Fibroblast of mammary gland (primary cell): ENCODE results near the gene ADAMTSL3.

Source experiments
- DNase-seq: peaks from one replicate; pipeline ENCODE4 v3.0.0-alpha.2; 2010; ENCODE audit warnings: low read depth
- H3K4me3 ChIP-seq: 2 replicates; pipeline ENCODE4 v1.5.1; 2011; ENCODE audit warnings: low read depth, mild to moderate bottlenecking, low read length, moderate library complexity; ENCODE audit not compliant: control insufficient read depth
- CTCF ChIP-seq: conservative IDR thresholded peaks from 2 replicates; pipeline ENCODE4 v1.5.1; 2011; ENCODE audit warnings: low read depth, low read length, inconsistent platforms; ENCODE audit not compliant: control insufficient read depth, insufficient read depth

Gene ADAMTSL3

GRCh38 chr15:83720468-83720867 is 66.5 kb downstream of the ADAMTSL3 start:
- H3K4me3 ChIP-seq = no peak overlapping the region
- no peak for TF ChIP-seq CTCF
- no peak for DNase-seq

GRCh38 chr15:83721031-83721430 is 67.1 kb downstream of the ADAMTSL3 start:
- H3K4me3 ChIP-seq = no peak overlapping the region
- DNase-seq = no peak
- TF ChIP-seq CTCF = no peak

GRCh38 chr15:83721981-83722380 is 68.1 kb downstream of the ADAMTSL3 start:
- no peak for TF ChIP-seq CTCF
- no peak for DNase-seq
- H3K4me3 ChIP-seq = no peak overlapping the region

GRCh38 chr15:83723216-83723615 is 69.3 kb downstream of the ADAMTSL3 start:
- no peak for TF ChIP-seq CTCF
- DNase-seq = no peak
- no peak overlapping the region for H3K4me3 ChIP-seq

DNA sequence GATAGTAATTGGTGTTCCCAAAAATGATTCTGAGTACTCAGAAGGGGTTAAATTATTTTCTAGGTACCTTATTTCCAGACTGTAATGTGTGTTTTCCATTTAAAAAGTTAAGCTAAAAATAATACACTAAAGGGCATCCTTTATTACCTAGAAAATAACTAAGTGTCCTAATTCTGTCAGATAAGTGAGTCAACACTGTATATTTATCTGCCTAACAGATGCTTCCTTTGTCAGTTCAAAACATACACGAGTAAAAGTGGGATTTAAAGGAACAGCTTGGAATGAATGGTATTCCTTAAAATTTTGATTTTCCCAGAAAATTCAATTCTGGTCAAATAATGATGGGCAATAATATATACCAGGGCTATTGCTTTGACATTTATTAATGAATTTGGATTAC is 78.3 kb downstream of the ADAMTSL3 start:
- no peak for TF ChIP-seq CTCF
- no peak overlapping the region for H3K4me3 ChIP-seq
- no peak for DNase-seq

DNA sequence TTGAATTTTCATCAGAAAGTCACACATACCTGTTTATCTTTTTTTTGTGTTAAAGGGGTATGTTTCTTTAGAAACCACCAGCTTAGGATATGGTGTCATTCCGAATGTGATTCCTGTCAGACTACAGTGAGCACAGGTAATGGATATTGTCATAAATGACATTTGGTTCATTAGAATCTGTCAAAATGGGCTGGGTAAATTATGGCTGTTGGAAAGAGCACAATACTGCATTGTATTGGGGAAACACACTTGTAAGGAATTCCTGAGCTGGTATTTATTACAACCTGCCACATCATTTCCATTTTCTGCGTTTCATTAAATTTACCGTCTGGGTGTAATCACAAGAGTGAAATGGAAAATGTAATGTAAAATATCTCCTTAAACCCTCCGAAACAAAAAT is 78.8 kb downstream of the ADAMTSL3 start:
- DNase-seq = no peak
- H3K4me3 ChIP-seq = no peak overlapping the region
- TF ChIP-seq CTCF = no peak

- H3K4me3 ChIP-seq = no peak overlapping the region
- no peak for TF ChIP-seq CTCF
- peak; percentile 35 for DNase-seq
Measured at GRCh38 chr15:83733206-83733605, 79.3 kb downstream of the ADAMTSL3 start.
